ENCODE measurements around the gene BFSP2. TPM values are rescaled to one million over a fixed set of nuclear protein-coding genes. Genes with fewer than 3 reads are reported as not detected.
A peak's percentile ranks its signal among the peaks of the same experiment; 100 is the strongest.

Gene BFSP2
- total and polyA plus RNA-seq, 2 of the 13 experiments (the other 11 are each of a cell fraction or from before 2014, with no cell fraction given), result not detected

- TF ChIP-seq ZBTB49 (CRISPR knock-in tag; IDR thresholded peaks at IDR 0.05; ENCODE audit: borderline replicate concordance), result no peak
Observed at GRCh38 chr3:133412183-133413132, 12.6 kb downstream of the BFSP2 start (continued).

DNA sequence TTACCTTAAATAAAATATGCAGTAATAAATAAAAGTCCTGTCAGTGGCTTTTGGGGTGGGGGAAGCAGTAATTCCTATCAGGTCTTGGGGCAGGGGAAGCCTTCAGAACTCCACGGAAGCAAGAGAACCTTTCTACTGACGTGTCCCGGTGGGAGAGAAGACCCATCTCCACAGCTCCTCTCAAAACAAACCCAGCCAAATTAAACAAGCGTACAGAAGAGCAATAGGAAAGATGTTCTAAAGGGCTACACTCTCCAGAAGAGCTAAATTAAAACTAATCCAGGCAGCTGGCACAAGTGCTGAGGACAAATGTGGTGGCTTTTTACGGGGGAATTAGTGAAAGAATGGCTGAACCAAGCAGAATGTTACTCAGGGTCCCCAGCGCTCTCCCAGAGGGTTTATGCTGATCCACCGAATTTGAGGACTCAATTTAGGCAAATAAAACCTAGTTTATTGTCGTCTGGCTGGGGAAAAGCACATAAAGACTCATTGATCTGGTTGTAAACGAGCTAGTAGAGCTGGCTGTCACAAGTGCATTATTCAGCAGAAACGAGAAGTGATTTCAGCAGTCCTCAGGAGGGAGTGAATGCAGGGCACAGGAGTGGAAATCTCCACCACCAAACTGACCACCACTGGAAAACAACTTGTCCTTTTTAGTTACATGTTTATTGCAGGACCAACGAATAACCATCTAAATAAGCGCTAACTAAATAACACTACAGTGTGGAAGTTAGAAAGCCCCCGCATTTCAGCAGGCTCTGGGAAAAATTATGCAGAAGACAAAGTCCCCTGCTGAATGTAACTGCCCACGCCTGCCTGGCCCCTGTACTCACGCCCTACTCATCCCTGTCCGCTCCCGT, 13.5 kb downstream of the BFSP2 start:
- in situ Hi-C loops (cut with HindIII; ENCODE audit: extremely low pct_ligation_motif_present, low pct_unique_long_range_greater_than_20kb), result no loop called here
- H3K27ac ChIP-seq (ENCODE audit: extremely low read length, insufficient read depth, low read length), result no peak overlapping the region
- no peak for DNase-seq (ENCODE audit: low spot score)
- POLR2A ChIA-PET, result no interaction called here
- no peaks in the 10 kb centered on the region for H3K9me3 ChIP-seq (ENCODE audit: low read length)
- BruUV-seq (replicated peaks), result no TSS peak
- TF ChIP-seq HNRNPK (IDR thresholded peaks at IDR 0.05; ENCODE audit: low read depth, low read length, poor library complexity, severe bottlenecking), result peak; percentile 25
- peak; percentile 99 for TF ChIP-seq ZSCAN25 (CRISPR knock-in tag; IDR thresholded peaks at IDR 0.05)
- TF ChIP-seq MAFF (IDR thresholded peaks at IDR 0.05; ENCODE audit: low read depth, low read length), result 0 out of 2 replicates have a peak, but pooled peaks have one; percentile 9
- TF ChIP-seq MAFK (conservative IDR thresholded peaks at IDR 0.05 in 1 of 2, IDR thresholded peaks at IDR 0.05 in 1 of 2; ENCODE audit: low read length in 2 of 2), result peak in 1 of 2 experiments; percentile 46; a peak in 1 of 4 replicates
- no peak for TF ChIP-seq ZNF296 (CRISPR knock-in tag; conservative IDR thresholded peaks at IDR 0.05)
- no peak for TF ChIP-seq CENPT (CRISPR knock-in tag; IDR thresholded peaks at IDR 0.05; ENCODE audit: low read depth)
- no peaks in the 10 kb centered on the region for H3K79me2 ChIP-seq (ENCODE audit: insufficient read depth, low read length)
- peak; percentile 59 for ATAC-seq
- no peak overlapping the region; the same call in 1 of the 2 replicates for H3K4me2 ChIP-seq (ENCODE audit: low read depth, low read length)
- H3K4me1 ChIP-seq (ENCODE audit: insufficient read depth, low read length), result no peaks in the 10 kb centered on the region
- H2AFZ ChIP-seq (ENCODE audit: low read length), result no peak overlapping the region
- H3K36me3 ChIP-seq (replicated peaks in 1 of 2; ENCODE audit: control insufficient read depth in 1 of 2, insufficient read depth in 2 of 2, low read length in 2 of 2), result no peaks in the 10 kb centered on the region
- H3K4me3 ChIP-seq (replicated peaks in 1 of 3; ENCODE audit: insufficient read depth in 1 of 3, low read depth in 2 of 3, low read length in 3 of 3), result no peak overlapping the region
- WGBS (ENCODE audit: low lambda C conversion rate), result 15% methylated on average over 17 of the region's 17 CpGs
- no peak for FAIRE-seq
- intact Hi-C loops (cut with micrococcal nuclease; ENCODE audit: unreplicated experiment), result no loop called here
- no peak overlapping the region for H3K9ac ChIP-seq (ENCODE audit: insufficient read depth, low read depth, low read length)
- no peaks in the 10 kb centered on the region for H4K20me1 ChIP-seq (ENCODE audit: insufficient read depth, low read length)
- peaks cover 0 to 15% of the 10 kb centered on the region in 2 experiments; a peak in 3 of 5 replicates for H3K27me3 ChIP-seq (ENCODE audit: control insufficient read depth in 1 of 2, insufficient read depth in 2 of 2, low read length in 2 of 2)
- CTCF ChIA-PET (ENCODE audit: low intra/inter-chr PET ratio, low total read pairs), result no interaction called here
